HepG2 (cell line): ENCODE measurements around the gene LCN2. TPM values are rescaled to one million over a fixed set of nuclear protein-coding genes. Genes with fewer than 3 reads are reported as not detected.

Source experiments
- ATM ChIP-seq: fragments of 450-650 bp; IDR thresholded peaks from 2 replicates; pipeline ENCODE4 v1.7.1; 2017; ENCODE audit warnings: mild to moderate bottlenecking, borderline replicate concordance
- FOXP1 ChIP-seq, 2 experiments: fragments of 450-650 bp in 1 of 2; IDR thresholded peaks; 2 replicates each; pipeline ENCODE4 v1.6.1; 2017 to 2018; ENCODE audit warnings: antibody characterized with exemption in 1 of 2
- HNF1B ChIP-seq: sonication (generic); formaldehyde crosslinking; IDR thresholded peaks from 2 replicates; pipeline ENCODE4 v1.5.1; 2020; ENCODE audit warnings: mild to moderate bottlenecking, moderate library complexity, missing genetic modification reagents
- HOXA3 ChIP-seq: sonication (generic); formaldehyde crosslinking; IDR thresholded peaks from 2 replicates; pipeline ENCODE4 v1.5.0; 2020; ENCODE audit warnings: missing genetic modification reagents
- PLSCR1 ChIP-seq: sonication (generic); formaldehyde crosslinking; IDR thresholded peaks from 2 replicates; pipeline ENCODE4 v1.5.0; 2020; ENCODE audit warnings: missing genetic modification reagents, mild to moderate bottlenecking, borderline replicate concordance
- SAP130 ChIP-seq: IDR thresholded peaks from 2 replicates; pipeline ENCODE4 v1.6.1; 2016; ENCODE audit warnings: low read depth
- TEF ChIP-seq: sonication (generic); formaldehyde crosslinking; IDR thresholded peaks from 2 replicates; pipeline ENCODE4 v1.5.0; 2020; ENCODE audit warnings: missing genetic modification reagents
- TFDP2 ChIP-seq: sonication (generic); formaldehyde crosslinking; IDR thresholded peaks from 2 replicates; pipeline ENCODE4 v1.4.0; 2020; ENCODE audit warnings: missing genetic modification reagents
- ZBTB20 ChIP-seq: sonication (generic); formaldehyde crosslinking; IDR thresholded peaks from 2 replicates; pipeline ENCODE4 v1.8.1; 2023; ENCODE audit warnings: missing genetic modification reagents, low read depth, mild to moderate bottlenecking, borderline replicate concordance
- ZNF260 ChIP-seq: sonication (generic); formaldehyde crosslinking; IDR thresholded peaks from 2 replicates; pipeline ENCODE4 v1.4.0; 2020; ENCODE audit warnings: missing genetic modification reagents, low read depth, mild to moderate bottlenecking, borderline replicate concordance
- ZNF280B ChIP-seq: sonication (generic); formaldehyde crosslinking; IDR thresholded peaks from 2 replicates; pipeline ENCODE4 v1.5.0; 2020; ENCODE audit warnings: missing genetic modification reagents, mild to moderate bottlenecking, borderline replicate concordance
- ZNF367 ChIP-seq: sonication (generic); formaldehyde crosslinking; IDR thresholded peaks from 2 replicates; pipeline ENCODE4 v1.4.0; 2020; ENCODE audit warnings: missing genetic modification reagents, borderline replicate concordance
- ZNF558 ChIP-seq: sonication (generic); formaldehyde crosslinking; IDR thresholded peaks from 2 replicates; pipeline ENCODE4 v1.9.0; 2022; ENCODE audit warnings: mild to moderate bottlenecking, missing genetic modification reagents, borderline replicate concordance
- ZNF770 ChIP-seq: sonication (generic); formaldehyde crosslinking; IDR thresholded peaks from 2 replicates; pipeline ENCODE4 v1.5.0; 2020; ENCODE audit warnings: mild to moderate bottlenecking, missing genetic modification reagents
- ZNF782 ChIP-seq: sonication (generic); formaldehyde crosslinking; IDR thresholded peaks from 2 replicates; pipeline ENCODE4 v1.4.0; 2020; ENCODE audit warnings: missing genetic modification reagents, mild to moderate bottlenecking, borderline replicate concordance
- ZXDC ChIP-seq: sonication (generic); formaldehyde crosslinking; IDR thresholded peaks from 2 replicates; pipeline ENCODE4 v1.5.0; 2020; ENCODE audit warnings: mild to moderate bottlenecking, missing genetic modification reagents
- polyA plus RNA-seq, 8 experiments: library from polyadenylated mRNA; depleted of rRNA in 3 of 8; stranded (reverse) in 7 of 8; unstranded in 1 of 8; fragments of >200 nt; fragmentation: Illumina TruSeq in 4 of 8; extraction: Trizol in 4 of 8; gene quantifications; 2 replicates each; pipeline versions ENCODE4 v1.2.1 to v1.2.3, GENCODE V29; 2011 to 2016; ENCODE audit warnings: low read depth in 4 of 8, missing spikeins in 1 of 8, mixed read lengths in 1 of 8; ENCODE audit not compliant: insufficient read depth in 1 of 8
- total RNA-seq, 5 experiments: library from RNA; depleted of rRNA; stranded (reverse); fragments of >200 nt; fragmentation: Illumina TruSeq; extraction: Trizol; gene quantifications; 2 replicates each; pipeline ENCODE4 v1.2.3, GENCODE V29; 2016; ENCODE audit warnings: low read depth in 1 of 5

Gene LCN2
- total and polyA plus RNA-seq, 2 of the 13 experiments (the other 11 are each of a cell fraction or from before 2014, with no cell fraction given) = 0.38 to 1.4 TPM

- no peak for TF ChIP-seq ZBTB20 (CRISPR knock-in tag)
- TF ChIP-seq HOXA3 = 0 out of 2 replicates have a peak, but pooled peaks have one; percentile 23
- no peak for TF ChIP-seq TFDP2 (CRISPR knock-in tag)
- no peak for TF ChIP-seq ZNF260 (CRISPR knock-in tag)
- TF ChIP-seq FOXP1 (IDR thresholded peaks at IDR 0.05) = no peak
- no peak for TF ChIP-seq FOXP1 (CRISPR knock-in tag; IDR thresholded peaks at IDR 0.05)
- no peak for TF ChIP-seq PLSCR1 (CRISPR knock-in tag)
- TF ChIP-seq ZNF770 (CRISPR knock-in tag) = peak; percentile 69
- no peak for TF ChIP-seq TEF (CRISPR knock-in tag)
- TF ChIP-seq ZNF782 (CRISPR knock-in tag) = no peak
- no peak for TF ChIP-seq ZNF558 (CRISPR knock-in tag)
- TF ChIP-seq ZXDC = no peak
- TF ChIP-seq ZNF367 (CRISPR knock-in tag) = no peak
- TF ChIP-seq SAP130 (CRISPR knock-in tag) = no peak
- no peak for TF ChIP-seq ZNF280B (CRISPR knock-in tag)
- TF ChIP-seq HNF1B (CRISPR knock-in tag) = no peak
- TF ChIP-seq ATM = no peak
Observed at GRCh38 chr9:128116104-128117083, 32.9 kb upstream of the LCN2 start (continued).
